Esophagus squamous epithelium (tissue), 4 donors: ENCODE results near the gene ACAN.

ENCODE experiments used
- CTCF ChIP-seq, 6 experiments: fragments of 450-650 bp in 4 of 6; fragments of 200-600 bp in 2 of 6; sonication (generic) in 2 of 6; IDR thresholded peaks; one replicate each; pipeline ENCODE4 v1.5.1; 2016 to 2019; ENCODE audit warnings: antibody characterized with exemption in 6 of 6, mild to moderate bottlenecking in 4 of 6, moderate library complexity in 4 of 6
- POLR2A ChIP-seq, 4 donors: fragments of 450-650 bp; IDR thresholded peaks; one replicate each; pipeline ENCODE4 v1.6.1; 2017; ENCODE audit warnings: antibody characterized with exemption in 4 of 4, mild to moderate bottlenecking in 4 of 4, moderate library complexity in 3 of 4

GRCh38 chr15:88860212-88860611 is 57.0 kb downstream of the ACAN start:
- no peak for TF ChIP-seq POLR2A (IDR thresholded peaks at IDR 0.05)
- TF ChIP-seq CTCF (IDR thresholded peaks at IDR 0.05), result no peak
